H9 (cell line): ENCODE data around the gene NUPR1. TPM values are rescaled to one million over a fixed set of nuclear protein-coding genes. Genes with fewer than 3 reads are reported as not detected.
A peak's percentile ranks its signal among the peaks of the same experiment; 100 is the strongest.

Experiments used
- DNase-seq: peaks from one replicate; pipeline ENCODE4 v3.0.0-alpha.2; 2017
- H2AFZ ChIP-seq: one replicate; pipeline ENCODE4 v1.6.1; 2013; ENCODE audit warnings: mild to moderate bottlenecking, low read length, control low read depth, moderate library complexity
- H2AK5ac ChIP-seq: 2 replicates; pipeline ENCODE4 v1.6.1; 2013; ENCODE audit warnings: low read length, control low read depth, mixed read lengths; ENCODE audit not compliant: insufficient read length
- H2BK120ac ChIP-seq: one replicate; pipeline ENCODE4 v1.6.1; 2013; ENCODE audit warnings: low read depth, mild to moderate bottlenecking, low read length, control low read depth, inconsistent platforms; ENCODE audit not compliant: poor library complexity, severe bottlenecking
- H2BK12ac ChIP-seq: 2 replicates; pipeline ENCODE4 v1.6.1; 2013; ENCODE audit warnings: low read length, control low read depth, mixed read lengths, low read depth; ENCODE audit not compliant: insufficient read length
- H2BK15ac ChIP-seq: 2 replicates; pipeline ENCODE4 v1.6.1; 2013; ENCODE audit warnings: low read depth, low read length, control low read depth
- H2BK20ac ChIP-seq: one replicate; pipeline ENCODE4 v1.6.1; 2013; ENCODE audit warnings: low read depth, mild to moderate bottlenecking, low read length, control low read depth, inconsistent platforms; ENCODE audit not compliant: poor library complexity, severe bottlenecking
- H2BK5ac ChIP-seq: 2 replicates; pipeline ENCODE4 v1.6.1; 2013; ENCODE audit warnings: low read length, control low read depth, mixed read lengths; ENCODE audit not compliant: insufficient read length
- H3K14ac ChIP-seq: 2 replicates; pipeline ENCODE4 v1.6.1; 2013; ENCODE audit warnings: low read length, control low read depth; ENCODE audit not compliant: insufficient read depth
- H3K18ac ChIP-seq: 2 replicates; pipeline ENCODE4 v1.6.1; 2013; ENCODE audit warnings: low read depth, mild to moderate bottlenecking, mixed read lengths, low read length, control low read depth; ENCODE audit not compliant: insufficient read length
- H3K23ac ChIP-seq: 2 replicates; pipeline ENCODE4 v1.6.1; 2013; ENCODE audit warnings: low read length, control low read depth, mixed read lengths, low read depth; ENCODE audit not compliant: insufficient read length
- H3K23me2 ChIP-seq: 2 replicates; pipeline ENCODE4 v1.6.1; 2013; ENCODE audit warnings: low read depth, mild to moderate bottlenecking, mixed read lengths, low read length, control low read depth; ENCODE audit not compliant: insufficient read length, poor library complexity, severe bottlenecking
- H3K27ac ChIP-seq: 2 replicates; pipeline ENCODE4 v1.5.1; 2013; ENCODE audit warnings: low read length, control low read depth, mixed read lengths, low read depth; ENCODE audit not compliant: insufficient read length
- H3K27me3 ChIP-seq: 2 replicates; pipeline ENCODE4 v1.6.1; 2013; ENCODE audit warnings: low read length, control low read depth, inconsistent platforms; ENCODE audit not compliant: insufficient read depth
- H3K4ac ChIP-seq: 2 replicates; pipeline ENCODE4 v1.6.1; 2013; ENCODE audit warnings: low read depth, mild to moderate bottlenecking, control low read depth, inconsistent platforms, low read length, moderate library complexity
- H3K4me1 ChIP-seq: 2 replicates; pipeline ENCODE4 v1.6.1; 2013; ENCODE audit warnings: low read length, control low read depth, inconsistent platforms; ENCODE audit not compliant: insufficient read depth
- H3K4me2 ChIP-seq: 2 replicates; pipeline ENCODE4 v1.6.1; 2013; ENCODE audit warnings: low read length, control low read depth, mixed read lengths; ENCODE audit not compliant: insufficient read length, insufficient read depth
- H3K56ac ChIP-seq: 2 replicates; pipeline ENCODE4 v1.6.1; 2013; ENCODE audit warnings: low read depth, mild to moderate bottlenecking, mixed read lengths, low read length, control low read depth; ENCODE audit not compliant: insufficient read length
- H3K79me1 ChIP-seq: 2 replicates; pipeline ENCODE4 v1.6.1; 2013; ENCODE audit warnings: low read depth, mild to moderate bottlenecking, moderate library complexity, low read length, control low read depth, inconsistent platforms; ENCODE audit not compliant: insufficient read depth, poor library complexity, severe bottlenecking
- H3K79me2 ChIP-seq: 2 replicates; pipeline ENCODE4 v1.6.1; 2013; ENCODE audit warnings: low read length, control low read depth, inconsistent platforms; ENCODE audit not compliant: insufficient read depth
- H3K9ac ChIP-seq: 2 replicates; pipeline ENCODE4 v1.6.1; 2013; ENCODE audit warnings: low read length, control low read depth, mixed read lengths; ENCODE audit not compliant: insufficient read length; ENCODE audit errors: extremely low read depth
- H3K9me3 ChIP-seq: one replicate; pipeline ENCODE4 v1.6.1; 2013; ENCODE audit warnings: low read depth, low read length, inconsistent platforms; ENCODE audit not compliant: control insufficient read depth
- H3T11ph ChIP-seq: one replicate; pipeline ENCODE4 v1.6.1; 2013; ENCODE audit warnings: mild to moderate bottlenecking, low read length, control low read depth, inconsistent platforms
- H4K20me1 ChIP-seq: one replicate; pipeline ENCODE4 v1.6.1; 2013; ENCODE audit not compliant: control insufficient read depth, insufficient read length, insufficient read depth
- H4K5ac ChIP-seq: 2 replicates; pipeline ENCODE4 v1.6.1; 2013; ENCODE audit warnings: low read depth, mild to moderate bottlenecking, mixed read lengths, low read length, control low read depth; ENCODE audit not compliant: insufficient read length
- H4K8ac ChIP-seq: replicated peaks from 2 replicates; pipeline ENCODE4 v1.6.1; 2013; ENCODE audit warnings: low read length, control low read depth, mixed read lengths, low read depth; ENCODE audit not compliant: insufficient read length
- H4K91ac ChIP-seq: 2 replicates; pipeline ENCODE4 v1.6.1; 2013; ENCODE audit warnings: low read depth, mild to moderate bottlenecking, moderate library complexity, mixed read lengths, low read length, control low read depth; ENCODE audit not compliant: insufficient read length
- H3K27ac Mint-ChIP-seq, 3 experiments: 2 replicates in 2 of 3; 3 replicates in 1 of 3; pipeline ENCODE4 v1.8.0; 2020 to 2021; ENCODE audit warnings: mixed read lengths in 3 of 3, mild to moderate bottlenecking in 1 of 3, moderate library complexity in 1 of 3
- H3K27me3 Mint-ChIP-seq: 2 replicates; pipeline ENCODE4 v1.8.0; 2021; ENCODE audit warnings: low read depth, mild to moderate bottlenecking, moderate library complexity, mixed read lengths
- H3K36me3 Mint-ChIP-seq, 3 experiments: 2 replicates in 2 of 3; 3 replicates in 1 of 3; pipeline ENCODE4 v1.8.0; 2020 to 2021; ENCODE audit warnings: low read depth in 3 of 3, mixed read lengths in 3 of 3; ENCODE audit not compliant: insufficient read depth in 1 of 3
- H3K4me1 Mint-ChIP-seq, 2 experiments: 2 replicates each; pipeline ENCODE4 v1.8.0; 2020; ENCODE audit warnings: mixed read lengths in 2 of 2
- H3K4me3 Mint-ChIP-seq, 2 experiments: 2 replicates in 1 of 2; 3 replicates in 1 of 2; pipeline ENCODE4 v1.8.0; 2020 to 2021; ENCODE audit warnings: mild to moderate bottlenecking in 2 of 2, mixed read lengths in 2 of 2, moderate library complexity in 1 of 2
- H3K9me3 Mint-ChIP-seq, 2 experiments: 2 replicates in 1 of 2; 3 replicates in 1 of 2; pipeline ENCODE4 v1.8.0; 2020; ENCODE audit warnings: mild to moderate bottlenecking in 2 of 2, mixed read lengths in 2 of 2, moderate library complexity in 1 of 2
- WGBS: extraction: QIAGEN DNeasy Blood & Tissue Kit; methylation state at CpG from one replicate; pipeline ENCODE4 v1.1.7; 2013; ENCODE audit warnings: missing lambda C conversion rate, low lambda C conversion rate, mixed read lengths; ENCODE audit not compliant: insufficient read length; ENCODE audit errors: extremely low coverage; 5-methylcytosine and 5-hydroxymethylcytosine counted together
- total RNA-seq: library from RNA; stranded (reverse); gene quantifications from 2 replicates; pipeline ENCODE4 v1.2.1, GENCODE V29; 2021
- TF ChIP-seq, protein P1 (sequence below): fragments of 200-600 bp; sonication (generic); conservative IDR thresholded peaks from 3 replicates; pipeline ENCODE4 v1.8.0; 2021; ENCODE audit warnings: antibody characterized with exemption, mild to moderate bottlenecking

The NUPR1 gene
- total RNA-seq, 1 experiment from 2014 or later: 0.35 TPM

DNA sequence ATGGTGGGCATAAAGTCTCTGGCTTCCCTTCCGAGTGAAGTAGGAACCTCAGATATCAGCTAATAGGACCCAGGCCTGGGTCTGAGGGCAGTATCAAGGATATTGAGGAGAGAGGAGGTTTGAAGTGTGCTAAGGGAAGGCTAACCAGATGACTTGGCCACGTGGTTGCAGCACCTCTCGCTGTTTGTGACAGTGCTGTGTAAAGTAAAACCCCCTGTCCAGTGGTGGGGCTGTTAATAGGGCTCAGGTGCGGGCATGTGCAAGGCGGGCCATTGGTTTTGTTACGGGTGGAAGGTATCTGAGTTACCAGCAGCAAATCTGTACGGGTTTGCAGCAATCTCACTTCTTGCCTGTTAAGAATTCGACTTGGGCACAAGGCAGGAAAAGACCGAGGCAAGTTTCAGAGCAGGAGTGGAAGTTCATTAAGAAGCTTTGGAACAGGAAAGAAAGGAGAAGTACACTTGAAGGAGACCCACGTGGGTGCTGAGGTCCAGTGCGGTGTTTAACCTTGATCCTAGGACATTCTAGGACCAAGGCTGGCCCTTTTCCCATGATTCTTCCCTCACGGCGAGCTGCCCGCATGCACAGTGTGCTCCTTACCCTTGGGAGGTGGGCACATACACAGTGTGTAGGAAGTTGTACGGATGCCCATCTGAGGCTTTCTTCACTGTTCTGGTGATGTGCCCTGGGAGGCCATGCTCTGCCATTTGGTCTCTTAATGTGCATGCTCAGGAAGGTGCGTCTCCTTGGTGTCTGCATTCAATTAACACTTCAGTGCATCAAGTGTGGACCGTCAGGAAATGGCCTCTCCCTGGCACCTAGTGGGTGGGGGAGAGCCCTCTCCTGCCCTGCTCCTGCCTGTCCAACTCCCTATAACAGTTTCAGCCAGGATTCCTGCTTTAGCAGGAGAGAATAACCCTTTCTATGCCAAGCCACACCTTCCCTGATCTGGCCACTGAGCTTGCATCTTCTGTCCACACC lies 35.3 kb upstream of the NUPR1 start:
- H3K9ac ChIP-seq: no peak overlapping the region
- no peak overlapping the region for H3K14ac ChIP-seq
- H3K4me3 Mint-ChIP-seq: no peak overlapping the region
- no peak overlapping the region for H2BK15ac ChIP-seq
- no peak overlapping the region for H3K56ac ChIP-seq
- H3K23me2 ChIP-seq: no peaks in the 10 kb centered on the region
- no peak overlapping the region for H3K27ac ChIP-seq
- no peaks in the 10 kb centered on the region; the same call in 1 of the 2 replicates for H3K27me3 Mint-ChIP-seq
- no peak overlapping the region for H4K5ac ChIP-seq
- H3K9me3 ChIP-seq: no peaks in the 10 kb centered on the region
- no CpG with 5 or more reads among the region's 17 CpGs for WGBS
- H4K8ac ChIP-seq: no peak overlapping the region
- no peak for DNase-seq
- H3K27ac Mint-ChIP-seq: peak overlapping the region in 1 of 3 experiments; percentile 49; a peak in 3 of 7 replicates
- H3T11ph ChIP-seq: no peak overlapping the region
- H4K20me1 ChIP-seq: no peaks in the 10 kb centered on the region
- no peaks in the 10 kb centered on the region for H3K27me3 ChIP-seq
- H2BK20ac ChIP-seq: no peak overlapping the region
- no peak overlapping the region for H4K91ac ChIP-seq
- no peaks in the 10 kb centered on the region; the same call in 1 of the 2 replicates for H3K4me1 ChIP-seq
- H3K79me2 ChIP-seq: no peaks in the 10 kb centered on the region
- peaks cover 27 to 28% of the 10 kb centered on the region in 2 experiments for H3K4me1 Mint-ChIP-seq
- H2AK5ac ChIP-seq: no peak overlapping the region
- H3K79me1 ChIP-seq: no peaks in the 10 kb centered on the region
- H3K36me3 Mint-ChIP-seq: peaks cover 0 to 3% (median 2%) of the 10 kb centered on the region in 3 experiments; a peak in 2 of 7 replicates
- TF ChIP-seq, protein P1, sequence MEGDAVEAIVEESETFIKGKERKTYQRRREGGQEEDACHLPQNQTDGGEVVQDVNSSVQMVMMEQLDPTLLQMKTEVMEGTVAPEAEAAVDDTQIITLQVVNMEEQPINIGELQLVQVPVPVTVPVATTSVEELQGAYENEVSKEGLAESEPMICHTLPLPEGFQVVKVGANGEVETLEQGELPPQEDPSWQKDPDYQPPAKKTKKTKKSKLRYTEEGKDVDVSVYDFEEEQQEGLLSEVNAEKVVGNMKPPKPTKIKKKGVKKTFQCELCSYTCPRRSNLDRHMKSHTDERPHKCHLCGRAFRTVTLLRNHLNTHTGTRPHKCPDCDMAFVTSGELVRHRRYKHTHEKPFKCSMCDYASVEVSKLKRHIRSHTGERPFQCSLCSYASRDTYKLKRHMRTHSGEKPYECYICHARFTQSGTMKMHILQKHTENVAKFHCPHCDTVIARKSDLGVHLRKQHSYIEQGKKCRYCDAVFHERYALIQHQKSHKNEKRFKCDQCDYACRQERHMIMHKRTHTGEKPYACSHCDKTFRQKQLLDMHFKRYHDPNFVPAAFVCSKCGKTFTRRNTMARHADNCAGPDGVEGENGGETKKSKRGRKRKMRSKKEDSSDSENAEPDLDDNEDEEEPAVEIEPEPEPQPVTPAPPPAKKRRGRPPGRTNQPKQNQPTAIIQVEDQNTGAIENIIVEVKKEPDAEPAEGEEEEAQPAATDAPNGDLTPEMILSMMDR: no peak
- no peak overlapping the region for H3K23ac ChIP-seq
- H2BK120ac ChIP-seq: no peak overlapping the region
- H3K4me2 ChIP-seq: no peak overlapping the region
- H3K9me3 Mint-ChIP-seq: no peaks in the 10 kb centered on the region
- no peak overlapping the region for H2BK5ac ChIP-seq
- no peak overlapping the region for H3K18ac ChIP-seq
- H3K4ac ChIP-seq: no peak overlapping the region
- no peak overlapping the region for H2BK12ac ChIP-seq
- no peak overlapping the region for H2AFZ ChIP-seq
